NCI-H1436 treated with DMSO at 0.1 percent for 48 hours (cell line): ENCODE data around the gene AOAH.
"Not testable (repeated sequence)": the region's sequence is repeated elsewhere in the genome, so short reads cannot be mapped to it uniquely, and the experiment has no call there.

Source experiments
- DNase-seq: peaks from one replicate; lab custom pipeline; 2025; lab: John Stamatoyannopoulos, UW

AOAH gene

DNA sequence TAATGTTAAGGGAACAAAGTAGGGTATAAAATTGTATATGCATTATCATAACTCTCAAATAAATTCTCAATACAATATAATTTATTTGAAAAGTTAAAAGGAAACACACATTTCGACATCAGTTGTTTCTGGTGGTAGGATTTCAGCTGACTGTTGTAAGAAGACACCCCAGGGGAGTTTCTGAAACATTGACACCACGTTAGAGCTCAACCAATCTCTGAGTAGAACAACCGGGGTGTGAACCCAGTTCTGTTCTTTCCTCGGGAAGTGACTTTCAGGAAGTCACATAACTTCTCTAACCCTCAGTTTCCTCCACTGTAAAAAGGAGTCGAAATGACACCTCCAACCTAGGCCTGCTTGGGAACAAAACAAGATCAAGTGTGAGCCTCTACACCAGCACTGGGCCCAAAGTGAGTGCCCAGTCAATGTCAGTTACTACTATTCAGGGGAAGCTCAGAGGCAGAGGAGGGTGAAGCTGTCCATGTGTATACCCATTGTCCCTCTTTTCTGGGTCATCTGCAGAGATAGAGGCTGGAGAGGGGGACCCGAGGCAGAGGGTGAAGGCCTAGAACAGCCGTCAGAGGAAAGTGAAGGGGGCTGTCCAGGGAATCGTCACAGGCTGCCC is 67.1 kb downstream of the AOAH start:
- no peak for DNase-seq

GRCh38 chr7:36654436-36654835 is 69.9 kb downstream of the AOAH start:
- DNase-seq: no peak

DNA sequence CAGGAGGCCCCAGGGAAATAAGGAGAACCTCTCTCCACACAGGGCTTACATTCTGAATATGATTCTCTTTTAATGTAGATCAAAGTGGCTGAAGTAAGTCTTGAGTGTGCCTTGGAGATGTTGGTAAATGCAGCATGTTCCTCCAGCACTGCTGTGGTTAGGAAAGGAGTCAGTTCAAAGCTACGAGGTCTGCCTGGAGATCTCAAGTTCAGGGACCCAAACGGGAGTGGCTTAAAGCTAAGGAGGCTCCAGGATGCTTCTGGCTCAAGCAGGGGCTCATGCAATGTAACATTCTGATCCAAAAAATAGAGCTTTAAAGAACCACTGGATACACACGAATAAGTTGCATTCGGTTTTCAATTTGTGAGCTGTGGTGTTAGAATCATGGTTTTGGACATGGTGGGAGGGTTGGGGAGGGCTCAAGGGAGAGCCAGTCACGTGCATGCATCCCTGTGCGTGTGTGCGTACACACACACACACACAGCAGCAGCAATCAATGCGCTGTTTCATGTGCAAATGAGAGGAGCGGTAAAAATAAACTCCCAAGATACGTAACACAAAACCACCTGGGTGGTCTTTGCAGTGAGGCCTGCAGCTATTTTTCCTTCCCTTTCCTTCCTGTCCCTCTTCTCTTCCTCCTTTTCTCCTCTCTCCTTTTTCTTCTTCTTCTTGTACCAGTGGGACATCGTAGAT is 70.5 kb downstream of the AOAH start:
- DNase-seq: no peak

DNA sequence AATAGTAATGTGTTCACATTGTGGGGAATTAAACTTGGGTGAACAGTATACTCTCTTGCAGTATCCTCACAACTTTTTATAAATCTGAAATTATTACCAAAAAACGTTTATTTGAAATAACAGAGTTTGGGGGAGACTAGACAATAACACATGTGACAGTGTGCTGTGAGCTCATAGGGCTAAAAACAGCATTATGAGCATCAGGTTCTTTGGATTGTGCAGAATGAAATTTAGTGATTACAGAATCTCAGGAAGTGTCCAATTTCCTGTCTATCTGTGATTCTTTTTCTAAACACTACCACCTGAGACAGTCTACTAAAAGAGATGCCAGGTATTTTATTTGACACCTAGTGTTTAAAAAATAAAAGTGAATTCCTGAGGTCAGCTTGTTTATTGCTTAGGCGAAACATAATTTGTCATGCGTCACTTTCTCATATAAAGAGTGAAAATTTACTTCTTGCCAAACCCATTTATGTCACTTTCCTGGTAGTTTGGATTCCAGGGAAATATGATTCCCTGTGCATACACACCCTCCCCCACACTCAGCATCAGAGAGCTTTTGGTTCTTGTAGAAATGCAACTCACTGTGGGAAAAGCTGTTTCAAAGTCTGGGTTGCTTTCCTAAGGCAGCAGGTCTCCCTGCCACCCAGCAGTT is 71.2 kb downstream of the AOAH start:
- no peak for DNase-seq

DNA sequence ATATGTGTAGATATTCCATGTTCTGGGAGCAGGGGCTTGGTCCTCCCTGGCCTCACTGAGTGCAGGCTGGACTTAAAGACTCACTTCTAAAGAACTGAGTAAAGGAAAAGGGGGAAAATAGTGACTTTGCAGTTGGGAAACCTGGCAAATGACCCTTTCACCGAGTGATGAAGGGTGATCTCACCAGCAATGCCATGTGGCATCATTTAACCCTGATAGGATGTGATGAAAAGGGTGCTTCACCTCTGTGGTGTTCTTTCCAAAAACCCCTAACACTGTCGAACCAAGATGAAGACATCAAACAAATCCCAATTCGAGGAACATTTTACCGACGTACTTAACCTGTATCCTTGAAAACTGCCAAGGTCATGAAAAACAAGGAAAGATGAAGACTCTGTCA is 71.9 kb downstream of the AOAH start:
- no peak for DNase-seq

DNA sequence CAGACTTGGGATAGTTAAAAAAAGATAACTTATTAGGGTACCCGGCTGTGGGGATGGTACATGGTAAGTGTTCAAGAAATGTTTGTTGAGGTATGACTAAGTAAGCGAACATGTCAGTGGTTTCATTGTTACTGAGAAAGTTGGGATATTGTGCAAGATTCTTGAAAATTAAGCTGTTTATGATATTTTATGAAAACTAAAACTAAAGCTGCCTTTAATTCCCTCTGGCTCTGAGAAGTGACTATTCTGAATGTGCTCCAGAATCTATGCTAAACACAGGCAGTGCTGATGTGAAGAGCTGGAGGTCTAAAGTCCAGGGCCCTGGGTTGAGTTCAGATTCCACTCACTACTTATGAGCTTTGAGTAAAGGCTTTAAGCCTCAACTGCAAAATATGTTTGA is 72.9 kb downstream of the AOAH start:
- DNase-seq: no peak

DNA sequence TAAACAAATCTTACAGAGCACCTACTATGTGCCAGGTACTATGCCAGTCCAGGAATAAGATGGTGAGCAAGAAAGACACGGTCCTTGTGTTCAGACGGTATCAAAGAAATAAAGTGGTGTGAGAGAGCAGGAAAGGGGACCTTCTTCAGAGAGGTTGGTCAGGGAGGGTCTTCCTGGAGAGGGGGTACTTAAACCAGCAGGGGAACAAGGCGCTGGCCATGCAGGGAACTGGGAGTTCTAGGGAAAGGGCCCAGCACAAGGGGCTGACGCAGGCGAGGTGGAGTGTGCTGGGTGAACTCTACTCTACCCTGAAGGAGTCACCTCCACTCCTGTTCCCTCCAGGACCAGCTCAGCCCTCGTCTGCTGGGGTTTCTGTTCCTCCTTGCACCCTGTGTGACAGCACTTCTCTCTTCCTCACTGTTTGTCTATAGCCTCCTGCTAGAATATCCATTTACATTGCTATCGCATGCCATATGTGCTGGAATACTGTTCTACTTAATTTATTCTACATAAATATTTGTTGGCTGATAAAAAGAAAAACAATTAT is 73.5 kb downstream of the AOAH start:
- DNase-seq: no peak

GRCh38 chr7:36650320-36650719 is 74.0 kb downstream of the AOAH start:
- no peak for DNase-seq

DNA sequence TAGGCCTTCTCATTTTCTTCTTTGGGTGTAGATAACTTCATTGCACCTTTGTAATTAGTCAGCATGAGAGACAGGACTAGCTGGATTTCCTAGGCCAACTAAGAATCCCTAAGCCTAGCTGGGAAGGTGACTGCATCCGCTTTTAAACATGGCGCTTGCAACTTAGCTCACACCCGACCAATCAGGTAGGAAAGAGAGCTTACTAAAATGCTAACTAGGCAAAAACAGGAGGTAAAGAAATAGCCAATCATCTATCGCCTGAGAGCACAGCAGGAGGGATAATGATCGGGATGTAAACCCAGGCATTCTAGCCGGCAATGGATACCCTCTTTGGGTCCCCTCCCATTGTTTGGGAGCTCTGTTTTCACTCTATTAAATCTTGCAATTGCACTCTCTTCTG is 75.0 kb downstream of the AOAH start:
- not testable (repeated sequence) for DNase-seq

- no peak for DNase-seq
Observed at GRCh38 chr7:36648441-36648840, 75.9 kb downstream of the AOAH start.

GRCh38 chr7:36644625-36645422 is 79.5 kb downstream of the AOAH start:
- no peak for DNase-seq

- no peak for DNase-seq
Observed at GRCh38 chr7:36642414-36642813, 81.9 kb downstream of the AOAH start.

DNA sequence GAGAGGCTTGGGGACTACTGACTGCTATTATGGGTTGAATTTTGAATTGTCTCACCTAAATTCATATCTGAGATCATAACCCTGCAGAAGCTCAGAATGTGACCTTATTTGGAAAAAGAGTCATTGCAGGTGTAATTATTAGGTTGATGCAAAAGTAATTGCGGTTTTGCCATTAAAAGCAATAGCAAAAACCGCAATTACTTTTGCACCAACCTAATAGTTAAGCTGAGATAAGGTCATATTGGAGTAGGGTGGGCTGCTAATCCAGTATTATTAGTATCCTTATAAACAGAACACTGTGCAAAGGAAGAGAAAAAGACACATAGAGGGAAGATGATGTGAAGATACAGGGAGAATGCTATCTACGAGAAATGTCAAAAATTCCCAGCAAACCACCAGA is 82.3 kb downstream of the AOAH start:
- no peak for DNase-seq

- no peak for DNase-seq
Observed at GRCh38 chr7:36640682-36641081, 83.6 kb downstream of the AOAH start.

DNA sequence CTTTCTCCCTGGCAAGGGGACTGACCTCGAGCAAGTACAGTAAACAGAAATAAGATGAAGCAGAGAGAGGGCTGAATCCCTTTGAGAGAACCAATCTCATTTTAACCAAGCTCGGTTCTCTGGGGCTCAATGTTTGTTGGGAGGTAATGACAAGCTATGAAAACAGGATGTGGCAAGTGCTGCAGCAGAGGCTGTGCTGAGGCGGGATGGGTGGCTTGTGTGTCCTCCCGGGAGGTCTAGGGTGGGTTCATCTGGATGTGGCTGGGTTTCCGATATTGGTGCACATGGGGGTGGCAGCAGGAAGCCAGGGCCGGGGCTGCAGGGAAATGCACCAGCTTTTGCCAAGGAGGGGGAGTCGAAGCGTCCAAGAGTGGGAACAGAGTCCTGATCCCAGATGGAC is 84.5 kb downstream of the AOAH start:
- DNase-seq: no peak

- DNase-seq: no peak
Observed at GRCh38 chr7:36638586-36639263, 85.6 kb downstream of the AOAH start.

- DNase-seq: no peak
Observed at GRCh38 chr7:36638140-36638539, 86.2 kb downstream of the AOAH start.

DNA sequence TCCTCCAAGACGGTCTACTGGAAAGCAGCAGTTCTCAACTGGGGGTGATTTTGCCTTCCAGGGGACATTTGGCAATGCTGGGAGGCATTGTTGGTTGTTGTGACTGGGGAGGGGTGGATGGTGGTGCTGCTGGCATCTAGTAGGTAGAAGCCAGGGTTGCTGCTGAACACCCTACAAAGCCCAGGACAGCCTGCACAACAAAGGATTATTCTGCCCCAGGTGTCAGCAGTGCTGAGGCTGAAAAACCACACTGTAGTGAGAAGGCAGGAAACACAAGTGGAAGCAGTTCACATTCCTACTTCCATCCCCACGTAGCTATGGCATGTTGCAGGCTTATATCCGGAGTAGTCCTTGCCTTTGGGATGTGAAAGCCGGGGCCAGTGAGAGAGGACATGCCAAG is 86.9 kb downstream of the AOAH start:
- DNase-seq: no peak

DNA sequence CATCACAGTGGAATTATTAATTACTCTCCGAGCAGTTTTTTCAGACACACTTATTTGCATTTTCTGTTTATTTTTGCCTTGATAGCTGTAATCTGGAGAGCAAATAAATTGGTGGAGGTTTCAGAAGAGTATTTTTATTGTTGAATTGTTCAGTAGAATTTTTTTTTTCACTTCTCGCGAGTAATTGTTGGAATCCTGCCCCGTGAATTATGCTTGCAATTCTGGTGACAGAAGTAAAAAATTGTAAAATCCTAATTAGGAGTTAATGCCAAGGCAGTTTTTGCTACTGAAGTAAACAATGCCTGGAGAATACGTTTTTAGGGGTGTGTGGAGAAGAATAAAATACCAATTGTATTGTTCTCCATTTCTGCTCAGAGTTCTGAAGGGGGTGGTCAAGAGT is 88.2 kb downstream of the AOAH start:
- no peak for DNase-seq

DNA sequence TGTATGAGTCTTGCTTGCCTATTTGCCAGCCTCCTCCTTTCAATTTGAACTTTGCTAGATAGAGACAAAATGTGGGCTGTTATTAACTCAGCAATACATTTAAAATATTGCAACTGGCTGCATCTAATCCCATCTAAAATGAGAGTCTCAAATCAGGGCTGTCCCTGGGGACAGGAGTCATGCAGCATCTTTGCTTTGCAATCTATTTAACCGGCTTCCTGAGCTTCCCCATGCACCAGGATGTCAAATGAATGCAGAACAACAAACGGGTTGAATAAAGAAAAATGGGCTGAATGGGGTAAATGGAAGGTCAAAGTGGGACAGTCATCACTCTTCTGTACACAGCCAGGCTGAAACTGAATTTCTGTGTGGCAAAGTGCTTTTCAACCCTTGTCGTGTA is 89.2 kb downstream of the AOAH start:
- no peak for DNase-seq

DNA sequence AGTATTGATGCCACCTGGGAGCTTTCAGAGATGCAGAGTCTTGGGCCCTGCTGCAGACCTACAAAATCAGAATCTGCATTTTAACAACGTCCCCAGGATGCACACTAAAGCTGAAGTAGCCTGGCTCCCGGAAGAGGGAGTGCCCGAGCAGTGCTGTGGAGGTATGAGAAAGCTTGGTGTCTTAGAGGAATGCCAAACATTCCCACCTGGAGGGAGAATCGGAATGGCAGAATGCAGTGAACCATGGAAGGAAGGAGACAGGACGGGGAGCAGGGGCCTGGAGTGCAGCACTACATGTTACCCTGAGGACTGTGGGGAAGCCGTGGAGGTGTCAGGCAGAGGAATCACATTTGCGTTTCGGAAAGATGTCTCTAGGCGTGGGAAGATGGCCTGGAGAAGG is 90.9 kb downstream of the AOAH start:
- DNase-seq: no peak

GRCh38 chr7:36630112-36630650 is 94.1 kb downstream of the AOAH start:
- no peak for DNase-seq
